Measurements from ENCODE around the gene MIPEP.

Gene MIPEP

GRCh38 chr13:23715092-23715761, 174.0 kb downstream of the MIPEP start:
- DNase-seq (ENCODE audit: low read depth in 2 of 2), result no peak
- no peak overlapping the region for H3K4me3 ChIP-seq (replicated peaks in 1 of 2; ENCODE audit: low read depth in 2 of 2, low read length in 2 of 2)
- no peak for TF ChIP-seq CTCF (IDR thresholded peaks at IDR 0.05; ENCODE audit: low read depth, low read length)

GRCh38 chr13:23714672-23715071, 174.5 kb downstream of the MIPEP start:
- H3K4me3 ChIP-seq (replicated peaks in 1 of 2; ENCODE audit: low read depth in 2 of 2, low read length in 2 of 2), result no peak overlapping the region
- no peak for TF ChIP-seq CTCF (IDR thresholded peaks at IDR 0.05; ENCODE audit: low read depth, low read length)
- no peak for DNase-seq (ENCODE audit: low read depth in 2 of 2)

- no peak overlapping the region for H3K4me3 ChIP-seq (replicated peaks in 1 of 2; ENCODE audit: low read depth in 2 of 2, low read length in 2 of 2)
- DNase-seq (ENCODE audit: low read depth in 2 of 2), result no peak
- TF ChIP-seq CTCF (IDR thresholded peaks at IDR 0.05; ENCODE audit: low read depth, low read length), result no peak
Observed at GRCh38 chr13:23711355-23711754, 177.8 kb downstream of the MIPEP start.

GRCh38 chr13:23710366-23710765, 178.8 kb downstream of the MIPEP start:
- no peak overlapping the region for H3K4me3 ChIP-seq (replicated peaks in 1 of 2; ENCODE audit: low read depth in 2 of 2, low read length in 2 of 2)
- no peak for DNase-seq (ENCODE audit: low read depth in 2 of 2)
- TF ChIP-seq CTCF (IDR thresholded peaks at IDR 0.05; ENCODE audit: low read depth, low read length), result no peak

GRCh38 chr13:23709536-23709935, 179.7 kb downstream of the MIPEP start:
- TF ChIP-seq CTCF (IDR thresholded peaks at IDR 0.05; ENCODE audit: low read depth, low read length), result peak; percentile 31
- peak; percentile 24 to 32 for DNase-seq (ENCODE audit: low read depth in 2 of 2)
- H3K4me3 ChIP-seq (replicated peaks in 1 of 2; ENCODE audit: low read depth in 2 of 2, low read length in 2 of 2), result no peak overlapping the region

GRCh38 chr13:23707674-23708073, 181.5 kb downstream of the MIPEP start:
- TF ChIP-seq CTCF (IDR thresholded peaks at IDR 0.05; ENCODE audit: low read depth, low read length), result peak; percentile 52
- DNase-seq (ENCODE audit: low read depth in 2 of 2), result peak; percentile 59 to 70
- no peak overlapping the region for H3K4me3 ChIP-seq (replicated peaks in 1 of 2; ENCODE audit: low read depth in 2 of 2, low read length in 2 of 2)

GRCh38 chr13:23705583-23705982, 183.6 kb downstream of the MIPEP start:
- peak in 1 of 2 donors; percentile 76 for DNase-seq (ENCODE audit: low read depth in 2 of 2)
- TF ChIP-seq CTCF (IDR thresholded peaks at IDR 0.05; ENCODE audit: low read depth, low read length), result no peak
- no peak overlapping the region for H3K4me3 ChIP-seq (replicated peaks in 1 of 2; ENCODE audit: low read depth in 2 of 2, low read length in 2 of 2)

Data from cardiac fibroblast (primary cell).